Stomach (tissue), 4 donors: Measurements from ENCODE around the gene ABTB2.

ENCODE experiments used
- CTCF ChIP-seq, 7 experiments: fragments of 450-650 bp in 4 of 7; fragments of 200-600 bp in 3 of 7; sonication (generic) in 3 of 7; IDR thresholded peaks; one replicate each; pipeline ENCODE4 v1.5.1; 2016 to 2019; ENCODE audit warnings: antibody characterized with exemption in 7 of 7, control low read depth in 2 of 7, mild to moderate bottlenecking in 1 of 7
- POLR2AphosphoS5 ChIP-seq, 3 donors: sonication (generic); formaldehyde crosslinking; IDR thresholded peaks; one replicate each; pipeline ENCODE4 v1.6.1; 2016; ENCODE audit warnings: antibody characterized with exemption in 3 of 3

- no peak for TF ChIP-seq POLR2AphosphoS5 (IDR thresholded peaks at IDR 0.05)
- TF ChIP-seq CTCF (IDR thresholded peaks at IDR 0.05), result no peak
These were observed 189.0 kb downstream of the ABTB2 start for GRCh38 chr11:34168642-34169420.
